HUDEP-2 (cell line): ENCODE results near the gene EFNB2.

Experiments
- DNase-seq, 76 experiments: peaks; one replicate each; lab custom pipeline; 2025; ENCODE audit not compliant: unreplicated experiment in 76 of 76; lab: John Stamatoyannopoulos, UW

EFNB2 gene

GRCh38 chr13:106535552-106536243, at the start of gene EFNB2:
EFNB2 (minus strand) TSS chr13:106535662; CDS start chr13:106534964, 698 bp downstream.
- DNase-seq, result peak in 74 of 76 experiments; percentile 5 to 86 (median 73)

GRCh38 chr13:106581225-106581624, 45.8 kb upstream of the EFNB2 start:
- DNase-seq, result no peak

- no peak for DNase-seq
Measured at GRCh38 chr13:106575896-106576295, 40.4 kb upstream of the EFNB2 start.

- DNase-seq, result no peak
Measured at GRCh38 chr13:106573868-106574267, 38.4 kb upstream of the EFNB2 start.

- DNase-seq, result no peak
Measured at GRCh38 chr13:106573284-106573846, 37.9 kb upstream of the EFNB2 start.

- peak in 7 of 76 experiments; percentile 4 to 65 (median 31) for DNase-seq
Measured at GRCh38 chr13:106570299-106570852, 34.9 kb upstream of the EFNB2 start.

GRCh38 chr13:106569233-106570095, 34.0 kb upstream of the EFNB2 start:
- no peak for DNase-seq

- peak in 4 of 76 experiments; percentile 2 to 46 (median 16) for DNase-seq
Measured at GRCh38 chr13:106568299-106569003, 33.0 kb upstream of the EFNB2 start.

GRCh38 chr13:106567474-106568298, 32.2 kb upstream of the EFNB2 start, which contains the start of gene ARGLU1:
ARGLU1 (minus strand) TSS chr13:106568137; CDS start chr13:106567919, 218 bp downstream.
- DNase-seq, result peak in 75 of 76 experiments; percentile 13 to 94 (median 83)

- DNase-seq, result peak in 55 of 76 experiments; percentile 2 to 58 (median 29)
Measured at GRCh38 chr13:106566641-106567473, 31.4 kb upstream of the EFNB2 start.

GRCh38 chr13:106565127-106565775, 29.8 kb upstream of the EFNB2 start:
- no peak for DNase-seq

GRCh38 chr13:106562301-106562700, 26.8 kb upstream of the EFNB2 start:
- DNase-seq, result no peak

- DNase-seq, result no peak
Measured at GRCh38 chr13:106561551-106562170, 26.2 kb upstream of the EFNB2 start.

- DNase-seq, result no peak
Measured at GRCh38 chr13:106560821-106561220, 25.4 kb upstream of the EFNB2 start.

- DNase-seq, result no peak
Measured at GRCh38 chr13:106558527-106558926, 23.1 kb upstream of the EFNB2 start.

GRCh38 chr13:106555631-106556328, 20.3 kb upstream of the EFNB2 start:
- DNase-seq, result no peak

GRCh38 chr13:106551751-106552150, 16.3 kb upstream of the EFNB2 start:
- DNase-seq, result no peak
